Endometrium (tissue), 2 donors: ENCODE measurements around the gene ADPRHL1.
"Not testable (repeated sequence)": the region's sequence is repeated elsewhere in the genome, so short reads cannot be mapped to it uniquely, and the experiment has no call there.

Experiments used
- FAIRE-seq: peaks from 2 replicates; lab custom pipeline; 2012; peaks lifted over from hg19 to GRCh38; lab: Jason Lieb, UNC
- donor health status: control.
- donor health status: control.

ADPRHL1 gene

DNA sequence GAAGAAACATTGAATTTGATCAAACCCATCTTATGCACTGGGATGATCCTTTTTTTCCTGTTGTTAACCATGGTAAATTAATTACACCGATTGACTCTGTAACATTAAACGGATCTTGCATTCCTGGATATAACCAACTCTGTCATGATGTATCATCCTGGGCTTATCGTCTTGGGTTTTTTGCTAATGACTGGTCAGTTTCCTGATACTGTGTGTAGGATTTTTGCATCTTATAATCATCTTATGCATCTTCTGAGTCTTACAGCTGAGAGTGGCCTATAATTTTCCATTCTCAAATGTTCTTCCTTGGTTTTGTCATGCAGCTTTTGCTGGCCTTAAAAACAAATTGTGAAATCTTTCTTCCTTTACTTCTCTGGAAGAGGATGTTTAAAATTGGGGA lies 24.4 kb upstream of the ADPRHL1 start:
- FAIRE-seq: no peak

DNA sequence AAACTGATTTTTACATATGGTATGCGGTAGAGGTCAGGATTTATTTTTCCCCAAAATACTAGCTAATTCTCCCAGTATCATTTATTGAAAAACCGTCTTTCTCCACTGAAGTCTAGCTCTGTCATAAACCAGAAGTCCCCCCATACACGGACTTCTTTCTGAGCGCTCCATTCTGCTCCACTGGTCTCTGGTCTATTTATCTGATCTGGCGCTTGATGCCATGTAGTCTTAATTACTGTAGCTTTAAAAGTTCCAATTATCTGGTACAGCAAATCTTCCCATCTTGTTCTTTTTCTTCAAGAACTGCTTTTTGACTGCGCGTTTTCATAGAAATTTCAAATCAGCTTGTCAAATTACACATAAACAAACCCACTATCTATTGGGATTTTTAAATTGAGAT lies 23.5 kb upstream of the ADPRHL1 start:
- FAIRE-seq: no peak

DNA sequence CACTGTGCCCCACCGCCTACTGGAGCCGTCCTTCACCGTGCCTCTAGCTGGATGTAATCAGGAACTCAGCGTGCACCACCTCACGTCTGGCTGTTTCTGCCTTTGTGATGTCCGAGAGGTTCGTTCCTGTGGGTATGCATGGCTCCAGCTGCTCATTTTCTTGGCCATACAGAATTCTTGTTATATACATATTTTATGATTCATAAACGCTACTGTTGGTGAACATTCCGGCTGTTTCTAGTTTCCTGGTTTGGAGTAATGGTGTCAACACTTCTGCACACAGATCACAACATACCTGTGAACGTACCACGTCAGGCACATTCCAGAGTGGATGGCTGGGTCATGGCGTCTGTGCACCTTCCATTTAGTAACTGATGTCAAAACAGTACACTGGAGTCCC lies 22.6 kb upstream of the ADPRHL1 start:
- FAIRE-seq: no peak

DNA sequence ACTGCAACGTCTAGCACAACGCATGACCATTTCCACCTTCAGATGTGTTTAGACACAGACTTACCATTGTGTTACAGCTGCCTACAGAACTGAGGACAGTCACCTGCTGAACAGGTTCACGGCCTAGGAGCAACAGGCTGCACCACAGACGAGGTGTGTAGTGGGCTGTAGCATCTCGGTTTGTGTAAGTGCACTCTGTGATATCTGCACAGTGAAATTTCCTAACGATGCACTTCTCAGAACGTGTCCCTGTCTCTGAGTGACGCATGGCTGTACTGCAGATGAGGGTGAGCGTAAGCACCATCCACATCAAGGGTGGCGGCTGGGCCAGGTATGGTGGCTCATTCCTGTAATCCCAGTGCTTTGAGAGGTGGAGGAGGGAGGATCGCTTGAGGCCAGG lies 22.0 kb upstream of the ADPRHL1 start:
- no peak for FAIRE-seq

DNA sequence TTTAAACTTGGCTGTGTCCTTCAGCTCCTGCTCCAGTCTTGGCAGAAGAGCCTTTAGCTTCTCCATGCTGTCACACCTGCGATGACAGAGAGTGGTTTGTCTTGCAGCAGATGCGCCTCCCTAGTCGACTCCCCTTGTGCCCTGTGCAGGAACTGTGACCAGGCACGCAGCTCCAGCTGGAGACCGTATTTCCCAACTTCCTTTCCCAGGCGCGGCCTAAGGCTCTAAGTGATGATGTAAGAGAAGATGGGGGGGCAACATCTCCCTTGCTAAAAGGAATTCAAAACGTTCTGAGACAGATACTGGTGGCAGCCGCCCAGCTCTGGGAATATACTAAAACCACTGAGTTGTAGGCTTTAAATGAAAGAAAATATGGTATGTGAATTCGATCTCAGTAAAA lies 20.9 kb upstream of the ADPRHL1 start:
- FAIRE-seq: no peak

DNA sequence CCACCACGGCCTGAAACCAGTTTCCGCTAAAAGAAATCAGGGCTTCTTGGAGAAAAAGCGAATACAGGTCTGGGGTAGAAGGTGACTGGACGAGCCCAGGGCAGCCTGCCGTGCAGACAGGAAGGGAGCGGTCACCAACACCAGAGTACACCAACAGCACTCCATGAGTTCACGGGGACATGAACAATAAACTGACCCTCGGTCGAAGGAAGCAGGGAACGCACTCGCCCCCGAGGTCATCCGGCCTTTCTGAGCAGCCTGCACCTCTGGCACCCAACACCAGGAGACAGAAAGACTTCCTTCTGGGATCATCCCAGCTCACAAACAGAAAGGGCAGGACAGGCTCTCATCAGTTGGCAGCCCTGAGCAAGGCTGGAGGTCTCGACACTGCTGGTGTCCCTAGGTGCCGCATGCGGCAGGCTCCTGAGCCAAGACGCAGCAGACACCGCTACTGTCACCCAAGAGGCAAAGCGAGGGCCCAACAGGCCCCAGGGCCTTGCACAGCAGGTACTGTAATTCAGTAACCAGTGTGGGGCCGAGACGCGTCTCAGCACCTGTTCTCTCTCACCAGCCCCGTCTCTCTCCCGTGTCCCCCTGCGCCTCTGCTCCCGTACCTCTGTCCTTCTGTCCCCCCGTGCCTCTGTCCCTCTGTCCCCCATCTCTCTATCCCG lies 19.2 kb upstream of the ADPRHL1 start:
- no peak for FAIRE-seq

DNA sequence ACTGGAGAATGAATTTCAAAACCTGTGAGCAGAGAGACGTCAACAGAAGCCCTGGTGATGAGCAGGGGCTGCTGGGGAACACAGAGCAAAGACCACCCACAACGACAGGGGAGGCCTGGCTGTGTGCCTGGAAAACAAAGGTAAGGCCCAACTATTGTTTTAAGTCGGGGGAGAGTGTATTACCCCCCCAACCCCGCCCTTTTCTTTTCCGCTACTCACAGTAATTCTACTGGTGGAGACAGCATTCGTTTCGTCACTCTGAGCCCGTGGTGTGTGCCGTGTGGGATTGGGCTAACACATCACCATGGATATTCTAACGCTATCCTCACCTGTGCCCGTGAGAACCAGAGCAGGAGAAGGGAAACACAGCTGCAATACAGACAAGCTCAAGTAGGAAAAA lies 18.6 kb upstream of the ADPRHL1 start:
- FAIRE-seq: no peak

DNA sequence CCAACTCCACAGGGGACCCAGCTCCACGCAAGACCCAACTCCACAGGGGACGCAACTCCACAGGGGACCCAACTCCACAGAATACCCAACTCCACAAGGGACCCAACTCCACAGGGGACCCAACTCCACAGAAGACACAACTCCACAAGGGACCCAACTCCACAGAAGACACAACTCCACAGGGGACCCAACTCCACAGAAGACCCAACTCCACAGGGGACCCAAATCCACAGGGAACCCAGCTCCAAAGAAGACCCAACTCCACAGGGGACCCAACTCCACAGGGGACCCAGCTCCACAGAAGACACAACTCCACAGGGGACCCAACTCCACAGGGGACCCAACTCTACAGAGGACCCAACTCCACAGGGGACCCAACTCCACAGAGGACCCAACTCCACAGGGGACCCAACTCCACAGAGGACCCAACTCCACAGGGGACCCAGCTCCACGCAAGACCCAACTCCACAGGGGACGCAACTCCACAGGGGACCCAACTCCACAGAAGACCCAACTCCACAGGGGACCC lies 17.4 kb upstream of the ADPRHL1 start:
- FAIRE-seq: not testable (repeated sequence)

DNA sequence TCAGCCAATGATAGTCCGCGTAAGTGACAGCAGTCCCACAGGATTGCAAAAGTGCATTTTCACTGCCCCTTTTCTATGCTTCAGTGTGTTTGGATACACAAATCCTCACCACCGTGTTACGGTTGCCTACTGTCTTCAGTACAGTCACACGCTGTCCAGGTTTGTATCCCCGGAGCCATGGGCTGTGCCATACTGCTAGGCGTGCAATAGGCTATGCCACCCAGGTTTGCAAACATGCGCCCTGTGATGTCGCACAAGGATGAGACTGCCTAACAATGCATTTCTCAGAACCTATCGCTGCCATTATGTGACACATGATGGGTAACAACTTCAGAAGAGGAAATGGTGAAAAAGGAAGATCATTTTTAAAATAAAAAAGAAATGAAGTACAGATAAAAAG lies 16.8 kb upstream of the ADPRHL1 start:
- FAIRE-seq: no peak

DNA sequence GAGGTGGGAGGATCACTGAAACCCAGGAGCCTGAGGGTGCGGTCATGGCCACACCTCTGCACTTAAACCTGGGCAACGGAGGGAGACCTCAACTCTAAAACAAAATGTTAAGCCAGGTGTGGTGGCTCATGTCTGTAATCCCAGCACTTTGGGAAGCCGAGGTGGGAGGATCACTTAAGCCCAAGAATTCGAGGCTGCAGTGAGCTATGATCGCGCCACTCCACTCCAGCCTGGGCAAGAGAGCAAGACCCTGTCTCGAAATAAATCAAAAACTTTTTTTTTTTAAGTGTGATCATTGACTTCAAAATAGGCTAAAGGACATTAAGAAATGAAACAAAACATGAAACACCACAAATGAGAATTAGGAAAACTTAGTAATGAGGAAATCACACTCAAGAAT lies 16.3 kb upstream of the ADPRHL1 start:
- no peak for FAIRE-seq

DNA sequence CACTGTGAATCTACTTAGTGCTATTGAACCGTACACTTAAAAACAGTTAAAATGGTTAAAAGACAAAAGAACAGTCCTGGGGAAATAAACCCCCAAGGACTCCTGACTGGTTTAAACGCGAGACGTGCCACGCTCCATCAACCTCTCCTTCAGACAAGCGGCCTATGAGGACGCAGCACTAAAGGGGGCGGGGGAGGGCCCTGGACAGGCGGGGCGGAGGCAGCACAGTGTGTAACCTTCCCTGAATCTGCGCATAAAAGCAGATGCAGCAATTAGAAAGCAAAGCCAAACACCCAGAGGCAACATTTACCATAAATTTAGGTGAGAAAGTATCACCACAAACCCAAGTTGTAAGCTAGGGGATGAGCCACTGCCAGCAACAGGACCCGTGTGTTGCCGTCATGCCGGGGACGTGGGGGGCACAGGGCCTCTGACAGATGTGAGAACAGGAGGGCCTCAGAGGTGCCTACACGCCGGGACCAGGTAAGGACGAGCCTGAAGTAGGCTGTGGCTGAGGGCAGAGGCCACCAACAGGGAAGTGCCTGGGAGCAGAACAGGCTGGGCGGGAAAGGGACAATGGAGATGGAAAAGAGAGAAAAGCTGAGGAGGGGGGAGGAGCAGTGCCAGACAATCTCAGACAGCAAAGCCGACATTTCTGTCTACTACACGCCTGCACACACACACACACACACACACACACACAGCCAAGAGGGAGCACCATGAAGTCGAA lies 15.3 kb upstream of the ADPRHL1 start:
- FAIRE-seq: no peak

DNA sequence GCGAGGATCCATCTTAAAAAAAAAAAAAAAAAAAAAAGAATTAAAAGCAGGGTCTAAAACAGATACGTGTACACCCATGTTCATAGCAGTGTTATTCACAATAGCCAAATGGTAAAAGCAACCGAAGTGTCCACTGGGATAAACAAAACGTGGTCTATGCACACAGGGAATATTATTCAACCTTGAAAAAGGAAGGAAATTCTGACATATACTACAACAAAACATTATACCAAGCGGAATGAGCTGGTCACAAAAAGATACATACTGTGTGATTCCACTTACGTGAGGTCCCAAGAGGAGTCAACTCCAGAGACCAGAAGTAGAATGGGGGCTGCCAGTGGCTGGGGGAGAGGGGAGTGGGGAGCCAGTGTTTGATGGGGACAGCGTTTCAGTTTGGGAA lies 14.7 kb upstream of the ADPRHL1 start:
- no peak for FAIRE-seq

DNA sequence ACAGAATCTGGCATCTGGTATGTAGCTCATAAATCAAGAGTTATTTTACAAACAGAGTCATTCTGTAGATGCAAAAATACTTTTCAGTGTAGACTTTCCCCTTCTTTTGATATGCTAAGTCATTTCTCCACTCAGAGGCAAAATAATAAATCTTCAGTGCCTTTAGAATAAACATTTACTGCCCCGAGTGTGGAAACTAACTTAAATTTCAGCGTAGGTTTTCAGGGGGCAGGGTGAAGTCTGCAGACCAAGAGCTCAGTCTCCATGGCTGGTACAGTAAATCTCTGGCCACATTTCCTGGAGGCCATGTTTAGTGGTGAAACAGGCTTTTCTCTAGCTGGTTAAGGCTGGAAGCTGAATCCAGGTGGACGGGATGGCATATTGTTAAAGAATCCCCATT lies 13.1 kb upstream of the ADPRHL1 start:
- peak; percentile 4 for FAIRE-seq

DNA sequence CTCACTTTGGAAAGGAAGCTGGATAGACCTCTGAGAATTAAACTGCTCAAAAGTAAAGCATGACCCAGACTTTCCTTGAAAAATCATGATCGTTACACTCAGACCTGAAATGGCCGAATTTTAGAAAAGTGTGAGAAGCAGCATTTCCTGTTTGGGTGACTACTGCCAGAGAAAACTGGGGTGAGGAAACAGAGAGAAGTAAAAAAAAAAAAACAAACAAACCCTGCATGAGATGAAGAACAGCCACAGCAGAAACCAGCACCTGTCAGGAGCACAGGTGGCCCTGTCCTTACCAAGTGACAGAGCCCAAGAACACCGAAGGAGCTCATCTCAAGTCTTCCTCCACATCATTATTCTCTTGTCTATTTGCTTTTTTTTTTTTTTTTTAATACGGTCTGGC lies 12.0 kb upstream of the ADPRHL1 start:
- FAIRE-seq: no peak

DNA sequence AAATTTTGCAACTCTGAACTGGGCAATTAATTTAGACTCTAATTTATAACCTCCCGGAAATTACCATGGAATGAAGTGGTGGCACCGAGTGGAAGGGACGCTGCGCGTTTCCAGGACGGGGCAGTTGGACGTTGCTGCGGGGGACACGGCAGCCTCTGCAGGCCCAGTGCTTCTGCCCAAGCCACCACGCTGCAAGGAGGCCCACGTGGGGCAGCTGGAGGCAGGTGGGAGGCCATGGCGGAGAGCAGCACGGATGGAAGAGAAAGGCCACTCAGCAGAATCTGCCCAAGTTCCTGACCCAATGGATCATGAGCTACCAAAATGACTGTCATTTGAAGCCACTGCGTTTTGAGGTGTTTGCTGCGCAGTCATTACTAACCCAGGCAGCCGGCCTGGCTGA lies 11.2 kb upstream of the ADPRHL1 start:
- no peak for FAIRE-seq

DNA sequence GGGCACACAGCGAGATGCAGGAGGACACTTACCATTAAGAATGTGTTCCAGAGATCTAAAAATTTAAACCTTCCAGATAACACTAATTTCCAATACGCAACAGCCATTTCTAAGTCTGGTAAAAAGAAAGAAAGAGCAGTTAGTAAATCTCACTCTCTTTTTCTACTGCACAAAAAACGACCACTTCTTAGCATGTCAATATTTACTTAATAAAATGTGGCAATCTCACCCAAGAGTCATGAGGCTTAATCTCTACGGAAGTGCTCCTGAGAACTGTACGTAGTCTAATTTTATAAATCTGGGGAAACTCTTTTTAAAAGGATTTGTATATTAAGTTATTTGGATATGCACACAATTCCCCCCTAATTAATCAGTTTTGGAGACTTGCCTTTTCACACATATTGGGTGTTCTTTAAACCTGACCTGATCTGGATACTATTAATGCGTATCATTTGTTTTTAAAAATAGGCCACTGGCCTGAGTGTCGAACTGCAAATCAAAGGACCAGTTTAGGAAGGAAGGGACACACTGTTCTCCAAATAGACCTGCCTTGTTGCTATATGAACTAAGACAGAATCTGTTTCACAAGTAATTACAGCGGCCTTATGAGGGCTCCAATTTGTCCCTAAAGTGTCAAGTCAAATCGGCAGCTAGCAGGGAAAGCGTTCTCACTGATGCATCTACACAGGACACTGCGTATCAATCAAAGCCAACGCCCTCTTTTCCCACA lies 7.9 kb upstream of the ADPRHL1 start:
- FAIRE-seq: no peak

DNA sequence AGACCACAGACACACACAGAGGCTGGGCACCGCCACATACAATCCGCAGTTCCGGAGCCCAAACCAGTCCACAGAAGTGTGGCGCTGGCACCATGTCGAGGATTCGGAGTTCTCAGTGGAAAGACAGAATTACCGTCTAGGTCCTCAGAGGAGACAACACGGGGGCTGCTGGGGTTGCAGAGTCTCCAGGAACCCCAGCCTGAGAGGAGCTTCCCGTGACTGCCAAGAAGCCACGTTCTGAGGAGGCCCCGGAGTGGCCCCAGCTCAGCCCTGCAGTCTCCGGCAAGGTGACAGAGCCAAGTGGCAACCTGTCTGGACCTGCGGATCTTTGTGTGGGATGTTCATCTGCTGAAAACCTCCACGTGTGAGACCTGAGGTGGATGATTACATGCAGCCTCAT lies 7.3 kb upstream of the ADPRHL1 start:
- FAIRE-seq: no peak

DNA sequence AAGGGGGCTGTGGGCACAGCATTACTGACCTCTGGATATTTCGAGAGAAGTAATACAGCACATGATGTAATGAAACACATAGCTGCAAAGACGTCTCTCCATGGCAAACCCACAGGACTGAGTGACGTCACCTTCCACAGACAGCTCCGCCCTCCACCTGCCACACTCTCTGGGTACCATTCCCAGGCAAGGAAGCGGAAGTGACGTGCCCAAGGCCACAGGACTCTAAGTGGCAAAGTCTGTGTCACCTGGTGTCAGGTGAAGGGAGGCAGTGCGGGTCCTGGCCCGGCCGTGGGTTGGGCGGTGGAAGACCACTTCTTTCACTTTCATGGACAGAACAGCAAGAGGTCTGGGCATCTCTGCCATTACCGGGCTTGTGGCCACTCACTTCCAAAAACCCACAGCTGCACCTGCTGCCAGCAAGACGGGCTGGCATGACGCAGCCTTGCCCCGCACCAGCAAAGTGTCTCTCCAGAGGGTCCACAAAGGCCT lies 6.8 kb upstream of the ADPRHL1 start:
- FAIRE-seq: no peak

DNA sequence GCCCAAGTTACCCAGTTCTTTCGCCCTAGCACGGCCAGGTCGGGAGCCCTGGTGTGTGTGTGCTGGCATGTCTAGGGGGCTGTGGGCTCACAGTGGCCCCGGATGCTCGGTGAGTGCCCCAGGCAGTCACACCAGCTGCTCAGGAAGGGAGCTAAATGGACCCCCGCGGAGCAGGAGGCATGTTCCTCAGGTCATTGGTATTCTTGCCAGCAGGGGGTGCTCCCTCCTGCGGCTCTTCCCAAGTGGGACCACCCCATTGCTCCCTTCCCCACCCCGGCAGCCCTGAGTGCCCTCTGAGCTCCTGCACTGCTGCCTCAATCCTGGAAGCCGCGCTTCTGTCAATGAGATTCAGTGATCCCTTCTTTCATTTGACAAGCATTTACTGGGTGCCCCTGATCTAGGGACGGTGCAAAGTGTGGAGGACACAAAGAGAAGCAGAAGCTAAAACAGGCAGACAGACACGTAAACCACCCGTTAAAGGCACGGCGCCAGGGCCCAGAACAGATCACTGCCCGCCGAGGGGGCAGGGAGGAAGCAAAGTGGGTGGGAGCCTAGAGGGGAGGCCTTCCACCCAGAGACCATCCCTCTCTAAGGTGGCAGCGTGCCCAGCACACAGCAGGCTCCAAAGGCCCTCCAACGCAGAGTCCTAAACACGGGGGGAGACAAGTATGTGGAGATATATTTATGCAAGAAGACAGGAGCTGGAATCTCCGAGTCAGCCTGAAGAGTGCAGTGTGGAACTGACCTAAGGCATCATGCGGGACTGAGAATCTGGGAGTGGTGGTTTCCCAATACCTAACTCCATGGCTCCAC lies 5.2 kb upstream of the ADPRHL1 start:
- FAIRE-seq: no peak

DNA sequence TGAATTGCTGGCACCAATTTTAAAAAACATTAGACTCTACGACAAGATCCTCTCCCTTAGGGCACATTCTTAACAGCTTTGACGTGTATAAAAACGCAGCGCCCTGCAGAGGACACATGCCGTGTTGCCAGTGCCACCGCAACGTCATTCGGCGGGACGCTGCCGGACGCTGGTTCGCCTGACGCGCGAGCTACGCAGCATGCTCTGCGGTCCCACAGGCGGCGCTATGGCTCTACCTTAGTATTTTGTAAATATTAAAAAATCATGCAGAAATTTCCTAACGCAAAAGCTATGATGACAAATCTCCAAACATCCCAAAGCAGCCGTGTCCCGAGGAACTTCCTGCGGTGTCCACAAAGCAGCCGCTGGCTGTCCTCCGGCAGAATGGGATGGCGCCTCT lies 4.2 kb upstream of the ADPRHL1 start:
- FAIRE-seq: no peak

DNA sequence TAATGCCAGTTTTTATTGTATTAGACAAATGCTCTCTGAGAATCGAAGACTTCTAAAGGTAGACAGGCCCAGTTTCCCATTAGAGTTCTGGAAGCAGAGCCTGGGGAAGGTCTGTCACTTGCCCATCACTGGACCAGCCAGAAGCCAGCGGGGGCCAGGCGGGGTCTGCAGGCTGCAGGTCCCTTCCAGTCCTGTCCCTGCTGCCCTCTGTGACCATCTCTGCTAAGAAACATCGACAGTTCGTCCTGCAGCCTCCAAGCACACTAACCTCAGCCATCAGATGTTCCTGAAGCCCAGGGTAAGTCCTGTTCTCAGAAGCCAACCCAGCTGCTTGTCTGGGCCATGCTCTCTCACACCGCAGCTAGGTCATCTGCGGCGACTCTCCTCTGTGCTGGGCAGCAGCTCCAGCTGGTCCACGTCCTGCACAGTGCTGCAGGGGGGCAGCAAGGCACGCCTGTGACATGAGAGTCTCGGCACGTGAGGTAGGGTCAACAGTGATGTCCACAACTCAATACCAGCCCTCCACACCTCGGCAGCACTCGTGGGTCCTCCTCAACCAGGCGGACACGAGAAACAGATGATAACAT lies 2.9 kb upstream of the ADPRHL1 start:
- FAIRE-seq: no peak

DNA sequence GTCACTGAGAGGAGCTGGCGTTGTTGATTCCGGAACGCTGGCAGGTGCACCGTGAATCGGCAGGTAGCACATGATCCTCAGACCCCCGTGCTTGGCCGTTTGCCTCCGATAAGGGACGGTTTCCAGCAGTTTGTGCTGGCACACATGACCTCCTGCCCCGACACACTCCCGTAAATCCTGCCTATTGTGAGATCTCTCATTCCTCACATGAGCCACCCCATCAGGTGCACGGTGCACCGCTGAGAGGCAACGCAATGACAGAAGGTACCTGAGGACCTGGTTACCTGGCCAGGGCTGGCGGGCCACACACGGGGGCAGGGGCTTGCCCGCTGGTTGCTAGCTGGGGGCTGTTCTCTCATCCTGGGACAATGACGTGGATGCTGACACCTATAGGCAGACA lies 2.1 kb upstream of the ADPRHL1 start:
- FAIRE-seq: no peak
